A673 (cell line): Measurements from ENCODE around the gene DOK1.

Experiments used
- CTCF ChIP-seq: fragments of 300-800, 200-600 bp; sonication (generic); conservative IDR thresholded peaks from 2 replicates; pipeline ENCODE4 v1.5.1; 2017; ENCODE audit warnings: low read depth, mild to moderate bottlenecking, antibody characterized with exemption, low read length, moderate library complexity, mixed read lengths
- EZH2 ChIP-seq: fragments of 200-600 bp; sonication (generic); IDR thresholded peaks from 2 replicates; pipeline ENCODE4 v1.6.1; 2017; ENCODE audit warnings: borderline replicate concordance, low read depth, mild to moderate bottlenecking, mixed read lengths, antibody characterized with exemption, low read length; ENCODE audit not compliant: poor library complexity, severe bottlenecking

GRCh38 chr2:74540291-74540690, 14.2 kb upstream of the DOK1 start:
- TF ChIP-seq CTCF, result no peak
- TF ChIP-seq EZH2, result no peak
